Measurements from ENCODE around the gene AGBL4. TPM values are rescaled to one million over a fixed set of nuclear protein-coding genes. Genes with fewer than 3 reads are reported as not detected.

AGBL4 gene
- total RNA-seq, 1 experiment from 2014 or later: not detected

DNA sequence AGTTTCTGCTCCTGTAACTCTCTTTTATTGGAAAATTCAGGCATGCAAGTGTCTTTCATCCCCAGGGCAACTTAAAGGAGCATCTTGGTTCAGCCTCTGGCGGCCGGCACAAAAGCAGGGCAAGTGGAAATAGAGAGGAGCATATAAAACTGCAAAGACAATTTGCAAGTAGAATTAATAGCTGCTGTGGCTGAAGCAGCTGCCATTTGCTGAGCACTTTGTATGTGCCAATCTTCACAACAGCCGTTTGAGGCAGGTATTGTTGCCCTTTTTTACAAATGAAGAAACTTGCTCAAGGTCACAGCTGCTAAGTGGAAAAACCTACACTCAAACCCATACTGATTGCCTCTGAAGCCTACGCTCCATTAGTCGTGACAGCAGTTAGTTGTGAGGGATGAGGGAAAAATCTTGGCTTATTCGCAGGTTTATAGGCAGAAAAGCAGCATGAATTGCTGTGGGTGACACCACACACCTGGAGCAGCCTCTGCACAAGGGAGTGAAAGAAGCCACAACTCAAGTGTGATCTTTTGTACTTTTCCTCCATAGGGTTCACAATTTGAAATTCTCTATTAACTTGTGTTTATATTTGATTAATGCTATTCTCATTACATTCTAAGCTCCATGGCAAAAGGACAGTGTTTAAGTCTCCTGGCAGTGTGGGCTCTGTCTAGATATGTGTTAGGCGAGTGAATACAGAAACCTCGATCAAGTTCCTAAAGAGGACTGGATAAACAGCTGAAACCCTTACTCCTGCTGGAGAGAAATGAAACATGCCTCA, 1148.0 kb downstream of the AGBL4 start:
- H2AFZ ChIP-seq (ENCODE audit: low read depth, low read length, poor library complexity, severe bottlenecking): no peak overlapping the region
- no peaks in the 10 kb centered on the region for H3K27me3 ChIP-seq (ENCODE audit: insufficient read depth, low read length)
- no peak overlapping the region for H3K4me2 ChIP-seq (ENCODE audit: low read length)
- POLR2A ChIA-PET: no interaction called here
- peaks cover 0 to 6% of the 10 kb centered on the region in 2 experiments; a peak in 1 of 4 replicates for H3K4me1 ChIP-seq (ENCODE audit: control insufficient read depth in 1 of 2, insufficient read depth in 2 of 2, low read length in 2 of 2)
- RAD21 ChIA-PET (ENCODE audit: low non-redundant PET in 1 of 2, low total read pairs in 2 of 2, uncharacterized antibody in 2 of 2, unreplicated experiment in 2 of 2): no interaction called here
- no peak overlapping the region for H3K27ac ChIP-seq (ENCODE audit: low read depth, low read length)
- intact Hi-C loops (cut with micrococcal nuclease): no loop called here
- H3K79me2 ChIP-seq (ENCODE audit: insufficient read depth, low read length): no peaks in the 10 kb centered on the region
- no peaks in the 10 kb centered on the region for H3K9me3 ChIP-seq (ENCODE audit: control insufficient read depth in 1 of 2, insufficient read depth in 1 of 2, low read depth in 1 of 2, low read length in 2 of 2)
- H3K4me3 ChIP-seq (replicated peaks in 1 of 2; ENCODE audit: low read depth in 1 of 2, low read length in 2 of 2): no peak overlapping the region
- no TSS peak for BruUV-seq (replicated peaks)
- TF ChIP-seq CBX3 (IDR thresholded peaks at IDR 0.05; ENCODE audit: low read depth): no peak
- TF ChIP-seq, protein P1, sequence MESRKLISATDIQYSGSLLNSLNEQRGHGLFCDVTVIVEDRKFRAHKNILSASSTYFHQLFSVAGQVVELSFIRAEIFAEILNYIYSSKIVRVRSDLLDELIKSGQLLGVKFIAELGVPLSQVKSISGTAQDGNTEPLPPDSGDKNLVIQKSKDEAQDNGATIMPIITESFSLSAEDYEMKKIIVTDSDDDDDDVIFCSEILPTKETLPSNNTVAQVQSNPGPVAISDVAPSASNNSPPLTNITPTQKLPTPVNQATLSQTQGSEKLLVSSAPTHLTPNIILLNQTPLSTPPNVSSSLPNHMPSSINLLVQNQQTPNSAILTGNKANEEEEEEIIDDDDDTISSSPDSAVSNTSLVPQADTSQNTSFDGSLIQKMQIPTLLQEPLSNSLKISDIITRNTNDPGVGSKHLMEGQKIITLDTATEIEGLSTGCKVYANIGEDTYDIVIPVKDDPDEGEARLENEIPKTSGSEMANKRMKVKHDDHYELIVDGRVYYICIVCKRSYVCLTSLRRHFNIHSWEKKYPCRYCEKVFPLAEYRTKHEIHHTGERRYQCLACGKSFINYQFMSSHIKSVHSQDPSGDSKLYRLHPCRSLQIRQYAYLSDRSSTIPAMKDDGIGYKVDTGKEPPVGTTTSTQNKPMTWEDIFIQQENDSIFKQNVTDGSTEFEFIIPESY (IDR thresholded peaks at IDR 0.05; ENCODE audit: extremely low read depth, insufficient replicate concordance, low read length): no peak
- TF ChIP-seq YY1 (IDR thresholded peaks at IDR 0.05; ENCODE audit: extremely low read depth, insufficient replicate concordance, low read depth, low read length): no peak
- no peaks in the 10 kb centered on the region for H3K9me2 ChIP-seq (ENCODE audit: insufficient read depth)
- H3K36me3 ChIP-seq (ENCODE audit: control insufficient read depth in 1 of 2, insufficient read depth in 2 of 2, low read length in 2 of 2): no peaks in the 10 kb centered on the region
- no peaks in the 10 kb centered on the region for H4K20me1 ChIP-seq (ENCODE audit: insufficient read depth)
- DNase-seq (ENCODE audit: low read depth, low spot score) (no peak), ATAC-seq (no peak)
- no peak overlapping the region for H3K9ac ChIP-seq (ENCODE audit: low read length)
- CTCF ChIA-PET: no interaction called here

DNA sequence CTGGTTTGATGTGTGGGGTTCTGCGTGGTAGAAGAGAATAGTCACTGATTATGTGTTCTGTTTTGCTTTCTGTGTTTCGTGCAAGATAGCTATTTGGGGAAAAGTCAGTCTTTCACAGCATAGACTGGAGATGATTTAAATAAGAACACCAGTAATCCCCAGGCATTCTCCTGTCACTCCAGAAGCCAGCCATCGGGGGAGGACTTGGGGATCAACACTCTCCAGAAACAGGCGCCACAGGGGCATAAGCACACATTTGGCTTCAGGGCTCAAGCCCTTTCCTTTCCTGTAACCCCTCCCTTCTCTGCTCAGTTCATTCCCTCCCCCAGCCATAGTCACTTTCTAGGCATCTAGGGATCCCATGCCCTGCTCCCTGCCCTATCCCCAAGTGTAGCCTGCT, 1149.8 kb downstream of the AGBL4 start:
- Histone ChIP-seq H3K4me2 (ENCODE audit: low read length) (no peak overlapping the region), H4K20me1 (ENCODE audit: insufficient read depth) (no peaks in the 10 kb centered on the region), H3K27ac (ENCODE audit: low read depth, low read length) (no peak overlapping the region), H3K36me3 (ENCODE audit: control insufficient read depth in 1 of 2, insufficient read depth in 2 of 2, low read length in 2 of 2) (no peaks in the 10 kb centered on the region), H3K4me1 (ENCODE audit: control insufficient read depth in 1 of 2, insufficient read depth in 2 of 2, low read length in 2 of 2) (peaks cover 0 to 6% of the 10 kb centered on the region in 2 experiments; a peak in 1 of 4 replicates), H3K27me3 (ENCODE audit: insufficient read depth, low read length) (no peaks in the 10 kb centered on the region), H3K9me3 (ENCODE audit: control insufficient read depth in 1 of 2, insufficient read depth in 1 of 2, low read depth in 1 of 2, low read length in 2 of 2) (no peaks in the 10 kb centered on the region), H3K9me2 (ENCODE audit: insufficient read depth) (no peaks in the 10 kb centered on the region), H2AFZ (ENCODE audit: low read depth, low read length, poor library complexity, severe bottlenecking) (no peak overlapping the region), H3K79me2 (ENCODE audit: insufficient read depth, low read length) (no peaks in the 10 kb centered on the region), H3K4me3 (replicated peaks in 1 of 2; ENCODE audit: low read depth in 1 of 2, low read length in 2 of 2) (no peak overlapping the region), H3K9ac (ENCODE audit: low read length) (no peak overlapping the region)
- no TSS peak for BruUV-seq (replicated peaks)
- intact Hi-C loops (cut with micrococcal nuclease): no loop called here
- POLR2A ChIA-PET: no interaction called here
- CTCF ChIA-PET: no interaction called here
- TF ChIP-seq EZH2 (IDR thresholded peaks at IDR 0.05) (no peak), CBX3 (IDR thresholded peaks at IDR 0.05; ENCODE audit: low read depth) (no peak), RAD21 (IDR thresholded peaks at IDR 0.05; ENCODE audit: low read depth) (no peak), CEBPB (IDR thresholded peaks at IDR 0.05; ENCODE audit: low read depth) (no peak), SIN3A (IDR thresholded peaks at IDR 0.05; ENCODE audit: low read depth) (no peak), JUND (IDR thresholded peaks at IDR 0.05) (no peak), FOSL1 (IDR thresholded peaks at IDR 0.05; ENCODE audit: low read depth) (no peak), SRF (IDR thresholded peaks at IDR 0.05; ENCODE audit: low read depth) (no peak), YY1 (IDR thresholded peaks at IDR 0.05; ENCODE audit: extremely low read depth, insufficient replicate concordance, low read depth, low read length) (no peak), SP1 (IDR thresholded peaks at IDR 0.05; ENCODE audit: low read depth) (no peak), ZNF274 (IDR thresholded peaks at IDR 0.05; ENCODE audit: low read depth, low read length) (no peak), POLR2AphosphoS5 (IDR thresholded peaks at IDR 0.05; ENCODE audit: low read depth, low read length) (no peak), POLR2A (IDR thresholded peaks at IDR 0.05; ENCODE audit: borderline replicate concordance, extremely low read depth, insufficient read depth, insufficient read length) (no peak)
- TF ChIP-seq, protein P1 (IDR thresholded peaks at IDR 0.05; ENCODE audit: extremely low read depth, insufficient replicate concordance, low read length): no peak
- TF ChIP-seq, protein P2, sequence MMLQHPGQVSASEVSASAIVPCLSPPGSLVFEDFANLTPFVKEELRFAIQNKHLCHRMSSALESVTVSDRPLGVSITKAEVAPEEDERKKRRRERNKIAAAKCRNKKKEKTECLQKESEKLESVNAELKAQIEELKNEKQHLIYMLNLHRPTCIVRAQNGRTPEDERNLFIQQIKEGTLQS (IDR thresholded peaks at IDR 0.05): no peak
- DNase-seq (ENCODE audit: low read depth, low spot score) (no peak), ATAC-seq (no peak)
- RAD21 ChIA-PET (ENCODE audit: low non-redundant PET in 1 of 2, low total read pairs in 2 of 2, uncharacterized antibody in 2 of 2, unreplicated experiment in 2 of 2): no interaction called here

Data from HCT116 (cell line).